ENCODE measurements around the gene PRDM11. TPM values are rescaled to one million over a fixed set of nuclear protein-coding genes. Genes with fewer than 3 reads are reported as not detected.
A peak's percentile ranks its signal among the peaks of the same experiment; 100 is the strongest.

Gene PRDM11
- polyA plus RNA-seq, 4 donors: 18.1 to 25.3 (median 19.1) TPM

DNA sequence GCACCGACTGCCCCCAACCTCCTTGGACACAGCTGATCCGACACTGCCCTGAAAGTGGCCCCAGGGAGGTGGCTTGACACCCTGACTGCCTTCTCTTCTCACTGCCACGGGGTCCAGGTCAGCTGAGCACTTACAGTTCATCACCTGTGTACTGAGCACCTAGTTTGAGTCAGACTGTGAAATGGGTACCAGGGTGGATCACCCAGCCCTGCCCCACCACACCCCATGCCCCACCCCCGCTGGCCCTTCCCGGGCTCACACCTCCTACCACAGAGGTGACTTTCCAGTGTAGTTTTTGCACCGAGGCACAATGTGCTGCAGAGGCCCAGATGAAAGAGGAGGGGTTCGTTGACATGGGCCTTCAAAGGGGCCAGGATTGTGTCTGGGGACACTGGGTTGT lies 59.5 kb downstream of the PRDM11 start:
- DNase-seq (ENCODE audit: low read depth in 4 of 4, low spot score in 2 of 4): no peak

GRCh38 chr11:45208135-45208534 lies 61.7 kb downstream of the PRDM11 start:
- DNase-seq (ENCODE audit: low read depth in 4 of 4, low spot score in 2 of 4): no peak

GRCh38 chr11:45209000-45209879 lies 62.8 kb downstream of the PRDM11 start:
- no peak for DNase-seq (ENCODE audit: low read depth in 4 of 4, low spot score in 2 of 4)

DNA sequence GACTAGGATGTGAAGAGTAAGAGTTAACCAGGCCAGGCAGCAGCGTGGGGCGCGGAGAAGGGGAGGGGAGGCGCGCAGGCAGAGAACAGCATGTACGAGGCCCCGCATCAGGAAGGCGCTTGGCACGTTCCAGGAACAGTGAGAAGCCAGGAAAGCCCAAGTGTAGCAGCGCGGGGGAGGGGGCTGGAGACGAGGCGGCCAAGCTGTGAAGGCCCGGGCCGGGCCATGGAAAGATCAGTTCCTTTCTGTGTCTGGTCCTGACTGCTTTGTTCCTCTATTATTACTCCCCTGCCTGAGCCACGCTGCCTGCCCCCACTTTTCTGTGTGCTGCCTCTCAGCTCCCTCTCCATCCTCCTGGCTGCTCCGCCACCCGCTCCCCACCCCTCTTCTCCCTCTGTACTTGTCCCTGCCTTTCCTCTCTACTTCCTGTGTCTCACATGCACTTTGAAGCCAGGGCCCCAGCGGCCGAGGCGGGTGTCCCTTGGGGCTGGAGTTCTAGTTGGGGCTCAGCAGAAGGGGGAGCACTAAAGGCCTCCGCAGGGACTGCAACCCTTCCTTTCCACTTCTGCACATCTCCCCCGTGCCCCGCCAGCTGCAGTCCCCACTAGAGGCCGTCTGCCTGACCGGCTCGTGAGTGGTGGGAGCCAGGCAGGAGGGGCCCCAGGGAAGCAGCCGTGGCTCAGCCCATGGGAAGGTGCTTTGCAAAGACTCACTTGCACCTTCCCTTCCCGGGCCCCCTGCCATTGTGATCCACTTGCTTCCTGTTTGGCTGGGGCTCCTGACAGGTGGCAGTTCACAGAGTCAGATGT lies 63.7 kb downstream of the PRDM11 start:
- DNase-seq (ENCODE audit: low read depth in 4 of 4, low spot score in 2 of 4): peak; percentile 69 to 79 (median 70)

DNA sequence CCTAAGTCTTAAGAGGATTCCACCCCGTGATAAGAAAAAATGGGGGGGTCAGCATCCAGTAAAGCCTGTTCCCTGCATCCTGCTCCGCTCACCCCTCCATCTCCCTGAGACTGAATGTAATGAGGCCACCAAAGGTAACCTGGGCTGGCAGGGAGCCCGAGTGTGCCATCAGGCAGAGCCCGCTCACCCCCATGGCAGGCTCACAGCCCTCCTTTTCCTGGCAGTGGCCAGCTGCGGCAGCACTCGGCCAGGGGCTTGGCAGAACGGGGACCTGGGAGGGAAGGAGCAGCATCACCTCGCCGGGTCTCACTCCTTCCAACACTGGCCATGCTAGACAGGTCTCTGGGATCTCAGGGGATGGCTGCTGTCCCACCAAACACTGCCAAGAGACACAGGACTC lies 64.4 kb downstream of the PRDM11 start:
- DNase-seq (ENCODE audit: low read depth in 4 of 4, low spot score in 2 of 4): no peak

GRCh38 chr11:45211732-45212131 lies 65.3 kb downstream of the PRDM11 start:
- DNase-seq (ENCODE audit: low read depth in 4 of 4, low spot score in 2 of 4): no peak

GRCh38 chr11:45212566-45213315 lies 66.3 kb downstream of the PRDM11 start:
- no peak for DNase-seq (ENCODE audit: low read depth in 4 of 4, low spot score in 2 of 4)

DNA sequence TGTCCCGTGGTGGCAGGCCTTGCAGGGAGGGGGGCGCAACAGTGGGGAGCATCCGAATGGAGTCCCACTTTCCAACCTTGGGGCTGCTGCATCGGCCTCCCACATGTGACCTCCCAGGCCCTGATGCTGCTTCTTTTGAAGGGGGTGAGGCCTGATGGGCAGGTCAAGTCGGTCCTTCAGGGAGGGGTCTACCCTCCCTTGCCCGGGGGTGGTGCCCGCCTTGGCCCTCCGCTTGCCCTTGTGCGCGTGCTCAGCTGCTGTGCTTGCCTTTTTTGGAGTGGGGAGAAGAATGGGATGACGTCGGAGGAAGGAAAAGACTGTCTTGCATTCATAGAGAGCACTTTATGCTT lies 66.9 kb downstream of the PRDM11 start:
- DNase-seq (ENCODE audit: low read depth in 4 of 4, low spot score in 2 of 4): no peak

DNA sequence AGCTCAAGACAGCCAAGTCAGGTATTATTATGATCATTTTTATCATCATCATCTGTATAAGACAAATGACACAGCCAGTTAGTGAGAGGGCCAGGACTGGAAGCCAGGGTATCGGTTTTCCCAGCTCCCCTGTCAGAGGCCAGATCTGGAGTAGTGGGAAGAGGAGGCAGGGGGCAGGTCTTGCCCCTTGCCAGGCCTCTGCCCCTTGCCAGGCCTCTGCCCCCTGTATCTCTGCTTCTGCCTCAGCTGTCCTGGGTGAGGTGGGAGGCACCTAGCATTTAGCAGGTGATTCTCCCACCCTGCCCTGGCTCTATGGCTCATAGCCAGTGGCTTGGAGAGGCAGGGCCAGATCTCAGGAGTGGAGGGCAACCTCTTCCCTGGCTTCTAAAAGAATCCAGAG lies 67.3 kb downstream of the PRDM11 start:
- DNase-seq (ENCODE audit: low read depth in 4 of 4, low spot score in 2 of 4): no peak

DNA sequence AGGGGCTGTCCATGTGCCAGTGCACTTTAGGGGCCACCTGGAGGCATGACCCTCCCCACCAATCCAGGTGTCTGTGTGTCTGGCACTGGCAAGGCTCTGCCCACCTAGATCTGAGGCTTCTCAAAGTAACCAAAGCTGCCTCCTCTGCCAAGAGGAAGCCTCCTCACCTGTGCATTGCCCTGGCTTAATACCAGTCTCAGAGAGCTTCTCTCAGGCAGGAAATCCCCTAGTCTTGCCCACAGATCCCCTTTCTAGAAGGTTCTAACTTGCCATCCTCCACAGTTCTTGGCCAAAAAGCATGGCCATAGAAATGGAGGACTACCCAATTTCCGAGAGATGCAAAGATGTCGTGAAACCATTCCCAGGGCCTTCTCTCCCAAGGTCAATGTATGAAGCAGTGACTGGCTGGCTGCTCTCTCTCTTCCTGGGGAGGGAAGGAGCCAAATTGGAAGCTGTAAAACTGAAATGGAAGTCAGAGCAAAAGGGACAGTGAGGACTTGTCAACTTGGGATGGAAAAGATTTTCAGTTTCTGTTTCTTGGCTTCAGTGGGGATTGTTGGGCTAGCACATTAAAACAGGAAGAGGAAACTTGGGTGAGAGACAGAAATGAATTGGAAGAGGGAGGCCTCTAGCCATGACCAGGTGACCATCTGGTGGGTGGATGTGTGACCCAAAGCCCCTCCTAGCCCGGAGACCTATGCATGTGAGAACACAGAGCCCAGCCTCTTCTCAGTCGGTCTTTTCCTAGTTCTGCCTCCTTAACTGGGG lies 68.8 kb downstream of the PRDM11 start:
- no peak for DNase-seq (ENCODE audit: low read depth in 4 of 4, low spot score in 2 of 4)

DNA sequence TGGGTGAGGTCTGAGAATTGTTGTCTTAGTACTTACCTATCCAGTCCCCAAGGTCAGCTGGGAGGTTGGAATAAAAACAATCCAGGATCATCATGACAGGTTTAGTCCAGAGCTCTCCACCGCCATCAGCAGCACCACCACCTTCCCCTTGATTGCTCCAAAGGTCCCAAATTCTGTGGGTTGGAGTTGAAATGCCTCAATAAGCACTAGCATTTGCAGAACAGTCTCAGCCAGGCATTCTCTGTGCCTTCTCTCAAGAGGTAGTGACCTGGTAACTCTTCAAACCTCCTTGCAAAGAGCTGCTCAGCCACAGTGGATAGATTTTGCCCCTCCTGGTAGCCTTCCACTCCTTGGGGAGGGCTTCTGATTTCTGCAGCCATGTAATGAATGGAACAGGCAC lies 69.6 kb downstream of the PRDM11 start:
- no peak for DNase-seq (ENCODE audit: low read depth in 4 of 4, low spot score in 2 of 4)

- DNase-seq (ENCODE audit: low read depth in 4 of 4, low spot score in 2 of 4): no peak
Measured at GRCh38 chr11:45216901-45217300, 70.5 kb downstream of the PRDM11 start.

DNA sequence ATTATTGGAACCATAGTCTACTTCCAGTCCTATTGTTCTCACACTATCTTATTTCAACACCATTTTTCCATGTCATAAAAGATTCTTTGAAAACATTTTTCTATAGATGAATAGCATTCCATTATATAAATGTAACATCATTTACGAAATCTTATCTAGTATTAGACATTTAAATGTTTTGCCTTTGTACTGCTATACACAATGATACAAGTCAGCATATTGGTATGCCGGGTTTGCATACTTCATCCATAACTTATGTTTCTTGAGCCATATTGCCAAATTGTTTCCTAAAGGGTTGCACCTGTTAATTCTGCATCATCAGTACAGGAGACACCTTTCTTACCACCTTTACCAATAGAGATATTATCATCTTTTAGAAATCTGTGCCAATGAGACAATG lies 71.6 kb downstream of the PRDM11 start:
- no peak for DNase-seq (ENCODE audit: low read depth in 4 of 4, low spot score in 2 of 4)

DNA sequence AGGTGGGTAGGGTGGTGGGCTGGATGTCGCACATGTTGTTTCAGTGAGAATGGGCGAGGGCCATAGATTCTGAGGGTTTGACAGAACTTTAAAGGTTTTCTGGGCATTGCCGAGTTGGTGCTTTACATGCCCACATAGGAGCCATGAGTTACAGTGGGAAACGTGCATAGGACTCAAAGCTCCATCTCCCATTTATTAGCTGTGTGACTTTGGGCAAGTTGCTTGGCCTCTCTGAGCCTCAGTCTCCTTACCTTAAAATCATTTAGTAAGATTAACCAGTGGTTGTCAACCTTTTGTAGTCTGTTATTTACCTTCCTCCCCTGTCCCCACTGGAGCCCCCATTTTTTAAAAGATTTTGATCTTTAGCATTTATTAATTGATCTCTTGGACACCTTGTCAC lies 72.3 kb downstream of the PRDM11 start:
- DNase-seq (ENCODE audit: low read depth in 4 of 4, low spot score in 2 of 4): no peak

- DNase-seq (ENCODE audit: low read depth in 4 of 4, low spot score in 2 of 4): no peak
Measured at GRCh38 chr11:45219411-45219810, 73.0 kb downstream of the PRDM11 start.

DNA sequence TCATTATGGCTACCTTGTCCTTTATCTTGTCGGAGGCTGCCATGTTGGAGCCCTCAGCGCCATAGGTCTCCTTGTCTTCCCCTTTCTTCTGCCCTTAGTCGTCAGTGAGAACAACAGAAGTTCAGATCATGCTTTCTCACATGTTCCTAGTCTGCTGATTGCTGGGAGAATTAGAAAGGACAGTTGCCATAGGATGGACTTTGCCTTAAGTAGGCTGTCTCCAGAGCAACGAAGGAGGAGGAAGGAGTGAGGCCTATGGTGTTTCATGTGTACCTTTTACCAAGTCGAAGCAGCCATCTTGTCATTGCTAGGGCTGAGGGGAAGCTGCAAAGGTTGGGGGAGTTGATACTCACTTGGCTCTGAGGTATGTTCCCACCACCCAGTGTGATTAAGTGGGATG lies 77.1 kb downstream of the PRDM11 start:
- no peak for DNase-seq (ENCODE audit: low read depth in 4 of 4, low spot score in 2 of 4)

DNA sequence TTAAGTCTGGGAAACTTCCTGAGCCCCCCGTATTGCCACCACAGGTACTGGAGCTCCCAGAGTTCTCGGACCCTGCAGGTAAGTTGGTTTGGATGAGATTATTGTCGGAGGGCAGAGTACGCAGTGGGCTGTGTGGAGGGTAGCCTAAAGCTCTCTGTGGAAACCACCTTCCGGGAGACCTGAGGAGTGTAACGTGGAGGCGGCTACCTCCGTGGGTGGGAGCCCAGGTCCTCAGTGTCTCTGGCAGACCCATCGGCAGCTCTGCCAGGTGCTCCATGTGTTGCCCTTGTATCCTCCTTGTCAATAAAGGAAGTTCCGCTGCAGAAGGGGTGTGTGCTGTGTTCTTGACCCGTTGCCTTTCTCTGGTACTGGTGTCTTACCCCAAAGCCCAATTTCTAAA lies 78.3 kb downstream of the PRDM11 start:
- no peak for DNase-seq (ENCODE audit: low read depth in 4 of 4, low spot score in 2 of 4)

DNA sequence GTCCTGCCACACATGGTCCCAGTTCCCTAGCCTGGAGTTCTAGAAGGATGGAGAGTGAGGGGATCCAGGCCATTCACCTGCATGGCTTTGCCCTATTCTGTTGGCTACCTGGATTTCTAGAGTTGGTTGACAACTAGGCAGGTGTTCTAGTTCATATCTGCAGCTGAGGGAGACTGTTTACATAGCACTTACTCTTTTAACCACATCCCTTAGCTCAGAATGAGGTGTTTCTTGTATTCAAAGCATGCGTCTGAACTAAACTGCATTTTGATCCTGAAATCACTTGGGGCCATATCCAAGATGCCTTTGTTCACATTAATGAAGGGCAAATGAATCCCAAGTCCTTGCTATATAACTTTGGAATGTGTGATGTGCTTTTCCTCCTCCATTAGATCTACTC lies 78.8 kb downstream of the PRDM11 start:
- no peak for DNase-seq (ENCODE audit: low read depth in 4 of 4, low spot score in 2 of 4)

DNA sequence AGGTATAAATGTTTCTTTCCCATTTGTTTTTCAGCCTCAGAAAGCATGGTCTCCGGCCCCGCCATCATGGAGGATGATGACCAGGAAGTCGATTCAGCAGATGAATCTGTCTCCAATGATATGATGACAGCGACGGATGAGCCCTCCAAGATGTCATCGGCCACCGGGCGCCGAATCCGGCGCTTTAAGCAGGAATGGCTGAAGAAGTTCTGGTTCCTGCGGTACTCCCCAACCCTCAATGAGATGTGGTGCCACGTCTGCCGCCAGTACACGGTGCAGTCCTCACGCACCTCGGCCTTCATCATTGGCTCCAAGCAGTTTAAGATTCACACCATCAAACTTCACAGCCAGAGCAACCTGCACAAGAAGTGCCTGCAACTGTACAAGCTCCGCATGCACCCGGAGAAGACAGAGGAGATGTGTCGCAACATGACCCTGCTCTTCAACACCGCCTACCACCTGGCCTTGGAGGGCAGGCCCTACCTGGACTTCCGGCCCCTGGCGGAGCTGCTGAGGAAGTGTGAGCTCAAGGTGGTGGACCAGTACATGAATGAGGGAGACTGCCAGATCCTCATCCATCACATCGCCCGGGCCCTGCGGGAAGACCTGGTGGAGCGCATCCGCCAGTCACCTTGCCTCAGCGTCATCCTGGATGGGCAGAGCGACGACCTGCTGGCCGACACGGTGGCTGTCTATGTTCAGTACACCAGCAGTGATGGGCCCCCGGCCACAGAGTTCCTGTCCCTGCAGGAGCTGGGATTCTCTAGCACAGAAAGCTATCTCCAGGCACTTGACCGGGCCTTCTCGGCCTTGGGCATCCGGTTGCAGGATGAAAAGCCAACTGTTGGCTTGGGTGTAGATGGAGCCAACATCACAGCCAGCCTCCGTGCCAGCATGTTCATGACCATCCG lies 79.8 kb downstream of the PRDM11 start:
- no peak for DNase-seq (ENCODE audit: low read depth in 4 of 4, low spot score in 2 of 4)
